GM12878 (cell line): ENCODE measurements around the gene CDC42BPB.

Experiments used
- MAX ChIP-seq: IDR thresholded peaks from 2 replicates; pipeline ENCODE4 v1.6.1; 2012; ENCODE audit warnings: low read depth, low read length, improper control_type of control experiment
- PAX8 ChIP-seq: fragments of 450-650 bp; IDR thresholded peaks from 2 replicates; pipeline ENCODE4 v1.6.1; 2017; ENCODE audit warnings: mild to moderate bottlenecking, moderate library complexity
- REST ChIP-seq: IDR thresholded peaks from 2 replicates; pipeline ENCODE4 v1.6.1; 2012; ENCODE audit warnings: mild to moderate bottlenecking, low read depth, low read length
- TBL1XR1 ChIP-seq: IDR thresholded peaks from 2 replicates; pipeline ENCODE4 v1.6.1; 2012; ENCODE audit warnings: low read depth, low read length, improper control_type of control experiment

GRCh38 chr14:102902086-102902485 is 155.3 kb downstream of the CDC42BPB start:
- TF ChIP-seq TBL1XR1 (no peak), MAX (0 out of 2 replicates have a peak, but pooled peaks have one; percentile 2), PAX8 (no peak), REST (no peak)
